DMS114 treated with DMSO at 0.1 percent for 48 hours (cell line): ENCODE results near the gene DYRK4.

Source experiments
- DNase-seq: peaks from one replicate; lab custom pipeline; 2025; ENCODE audit not compliant: unreplicated experiment; lab: John Stamatoyannopoulos, UW

Gene DYRK4

DNA sequence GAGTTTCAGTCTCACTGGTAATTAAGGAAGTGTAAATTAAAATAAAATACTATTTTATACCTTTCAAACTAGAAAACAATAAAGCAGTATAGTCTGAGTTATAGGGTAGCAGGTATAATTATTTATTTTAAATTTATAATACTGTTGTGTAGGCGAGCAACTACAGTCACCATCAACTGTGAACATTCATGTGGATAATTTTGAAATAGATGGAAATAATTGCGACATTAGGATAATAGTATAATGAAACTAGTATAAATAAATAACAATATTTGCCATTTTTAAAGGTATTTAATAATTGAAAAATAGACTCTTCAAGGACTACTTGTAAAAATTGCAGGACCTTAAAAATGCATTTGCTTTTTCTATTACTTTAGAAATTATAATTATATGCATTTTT is 3.8 kb upstream of the DYRK4 start:
- DNase-seq: no peak

DNA sequence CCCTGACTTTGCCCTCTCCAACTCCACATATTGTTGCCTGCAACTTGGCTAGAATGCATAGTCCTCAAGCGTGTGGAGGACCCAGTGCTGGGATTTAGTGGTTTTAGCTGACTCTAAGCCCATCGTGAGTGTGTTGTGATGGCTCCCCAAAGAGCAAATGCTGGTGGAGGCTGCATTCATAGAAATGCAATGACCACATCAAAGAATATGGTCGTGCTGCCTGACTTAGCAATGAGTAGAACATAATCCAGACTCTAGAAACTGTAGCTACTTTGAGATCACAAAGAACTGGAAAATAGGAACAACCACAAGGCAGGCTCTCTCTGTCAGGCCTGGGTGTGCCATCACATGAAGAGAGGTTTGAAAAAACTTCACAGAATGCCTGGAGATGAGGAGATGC is 1.3 kb downstream of the DYRK4 start:
- no peak for DNase-seq

DNA sequence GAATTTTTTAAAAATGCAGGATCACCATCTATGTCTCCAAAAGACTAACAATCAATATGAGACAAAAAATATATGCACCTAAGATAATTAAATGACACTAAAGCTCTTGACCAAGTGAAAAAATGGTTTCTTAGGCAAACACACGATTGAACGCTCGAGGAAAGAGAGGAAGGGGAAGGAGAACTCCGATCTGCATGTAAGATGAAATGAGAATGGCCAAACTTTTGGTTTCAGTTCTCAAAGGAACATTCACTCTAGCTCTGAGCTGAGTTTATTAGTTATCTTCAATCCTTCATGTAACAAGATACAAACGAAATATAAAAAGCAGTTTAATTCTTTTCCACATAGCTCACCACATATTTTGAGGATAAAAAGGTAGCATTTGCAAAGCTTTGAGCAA is 2.8 kb downstream of the DYRK4 start:
- no peak for DNase-seq

DNA sequence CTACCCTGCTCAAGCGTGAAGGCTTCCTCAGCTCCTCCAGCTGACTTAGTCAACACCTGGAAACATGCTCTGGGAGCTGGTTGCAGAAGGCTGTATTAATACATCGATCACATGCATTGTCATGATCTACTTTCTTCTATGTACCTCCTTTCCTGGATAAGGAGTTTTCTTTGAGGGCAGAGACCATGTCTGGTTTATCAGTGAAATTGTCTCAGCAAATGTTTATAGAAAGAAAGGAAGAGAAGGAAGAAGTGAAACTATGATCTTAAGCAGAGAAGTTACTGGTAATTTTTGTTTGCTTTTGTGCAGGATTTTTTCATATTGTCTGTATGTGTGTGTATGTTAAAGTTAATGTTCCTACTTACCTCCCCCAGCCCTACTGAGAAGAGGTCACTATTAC is 4.5 kb downstream of the DYRK4 start:
- no peak for DNase-seq

DNA sequence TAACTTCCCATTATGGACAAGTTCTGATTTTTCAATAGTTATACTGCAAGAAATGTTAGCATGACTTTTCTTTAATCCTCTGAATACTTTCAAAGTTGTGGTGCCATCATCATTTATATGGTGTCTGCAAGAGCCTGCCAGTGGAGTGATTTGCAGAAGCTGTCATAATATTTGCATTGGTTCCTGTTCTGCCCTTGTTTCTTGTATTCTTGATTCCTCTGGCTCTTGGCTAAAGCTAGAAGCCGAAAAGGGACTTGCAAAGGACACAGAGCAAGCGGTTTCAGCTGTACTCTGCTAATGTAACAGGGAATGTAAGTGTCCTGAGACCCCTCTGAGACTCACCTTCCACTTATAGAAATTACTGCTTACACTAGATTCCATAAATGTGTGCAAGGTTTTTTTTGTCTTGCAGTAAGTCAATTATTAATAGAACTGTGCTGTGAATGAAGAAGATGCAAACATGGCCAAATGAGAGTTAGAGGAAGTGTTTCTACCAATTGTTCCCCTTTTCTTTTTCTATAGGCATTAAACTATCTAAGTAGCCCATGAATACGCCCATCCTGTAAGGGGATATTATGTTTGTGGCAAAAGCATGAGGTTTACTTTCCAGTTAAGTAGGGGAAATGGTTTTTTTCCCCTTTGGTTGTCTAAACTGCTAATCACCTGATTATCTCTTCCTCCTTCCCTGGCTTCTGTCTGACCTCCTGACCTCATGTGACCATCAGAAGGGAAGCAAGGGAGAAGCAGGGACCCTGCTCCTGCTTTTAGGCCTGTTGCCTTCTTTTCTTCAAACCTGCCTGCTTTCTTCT is 5.3 kb downstream of the DYRK4 start:
- no peak for DNase-seq

DNA sequence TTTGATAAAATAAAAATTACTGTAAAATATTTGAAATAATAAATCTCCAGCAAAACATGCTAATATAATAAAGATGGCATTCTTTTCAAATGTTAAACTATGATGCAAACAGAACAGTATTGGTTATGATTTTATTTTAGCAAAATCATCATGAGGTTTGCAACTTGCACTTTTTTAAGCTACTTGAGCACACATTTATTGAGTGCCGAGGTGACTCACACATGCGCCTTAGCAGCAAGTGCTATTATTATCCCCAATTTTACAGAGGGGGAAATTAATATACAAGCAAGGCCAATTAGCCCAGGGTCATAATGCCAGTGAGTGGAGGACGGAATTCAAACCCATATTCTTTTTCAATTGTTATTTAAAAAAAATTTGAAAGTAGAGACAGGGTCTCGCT is 7.3 kb downstream of the DYRK4 start:
- no peak for DNase-seq

DNA sequence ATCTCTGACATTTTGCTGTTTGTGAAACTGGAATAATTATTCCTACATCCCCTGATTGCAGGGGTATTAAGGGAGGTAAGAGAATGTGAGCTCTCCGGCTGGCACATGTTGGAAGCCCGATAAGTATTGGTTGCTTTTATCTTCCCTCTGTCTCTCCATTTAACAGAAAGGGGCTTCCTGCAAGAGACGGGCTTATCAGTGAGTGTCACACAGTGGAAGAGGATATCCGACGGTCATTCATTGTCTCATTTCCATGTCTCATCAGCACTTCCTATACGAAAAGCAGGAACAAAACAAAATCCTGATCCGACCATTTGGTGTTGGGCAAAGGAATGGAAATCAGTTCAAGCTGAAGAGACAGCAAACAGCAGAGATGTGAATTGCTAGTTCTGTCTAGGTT is 10.7 kb downstream of the DYRK4 start:
- no peak for DNase-seq

DNA sequence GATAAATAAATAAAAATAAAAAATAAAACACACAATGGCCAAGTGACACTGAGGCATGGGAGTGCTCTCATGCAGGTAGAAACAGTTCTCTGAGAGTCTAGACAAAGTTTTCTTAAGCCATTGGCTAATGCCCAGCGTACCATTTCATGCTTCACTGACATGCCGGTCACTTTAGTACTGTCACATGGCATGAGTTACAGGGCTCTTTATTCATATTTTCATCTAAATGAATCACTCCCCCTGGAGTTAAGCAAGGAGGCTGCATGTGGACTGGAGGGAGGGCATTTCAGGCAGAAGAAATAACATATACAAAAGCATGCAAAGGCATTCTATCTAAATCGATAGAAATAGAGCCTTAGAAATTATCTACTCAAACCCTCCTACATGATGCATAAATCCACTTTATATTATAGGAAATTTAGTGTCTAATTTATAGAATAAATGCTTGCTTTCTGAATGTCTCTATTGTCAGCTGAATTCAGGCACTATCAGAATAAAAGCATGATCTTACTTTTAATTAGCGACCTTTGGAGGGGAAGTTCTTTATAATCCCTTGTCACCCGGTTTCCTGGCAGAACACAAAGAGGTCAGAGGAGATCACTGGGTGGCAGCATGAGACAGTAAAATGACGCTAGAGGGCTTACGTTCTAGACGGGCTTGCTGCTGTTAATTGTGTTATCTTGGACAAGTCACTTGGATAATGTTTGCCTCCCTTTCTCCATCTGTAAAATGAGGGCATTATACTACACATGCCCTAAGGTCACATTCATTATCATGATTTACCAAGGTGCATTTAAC is 17.5 kb downstream of the DYRK4 start:
- DNase-seq: no peak

DNA sequence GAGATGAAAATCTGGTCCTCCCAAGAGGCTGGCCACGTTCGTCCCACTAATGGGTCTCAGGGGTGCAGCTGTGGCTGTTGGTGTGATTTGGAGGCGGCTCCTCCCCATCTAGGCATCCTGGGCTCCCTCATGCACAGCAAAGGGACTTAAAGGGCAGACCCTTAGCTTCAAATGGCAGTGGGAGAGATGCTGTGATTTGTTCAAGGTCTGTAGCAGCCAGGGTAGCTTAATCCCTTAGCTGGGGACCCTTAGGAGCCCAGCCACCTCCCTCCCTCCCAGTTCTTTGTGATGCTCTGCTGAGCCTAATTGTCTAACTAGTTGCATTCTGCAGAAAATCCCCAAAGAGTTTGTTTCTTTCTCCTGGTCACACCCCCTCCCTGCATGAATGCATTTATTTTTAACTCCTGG is 18.3 kb downstream of the DYRK4 start:
- no peak for DNase-seq

GRCh38 chr12:4584281-4584680 is 22.3 kb downstream of the DYRK4 start:
- no peak for DNase-seq

GRCh38 chr12:4584896-4585295 is 22.9 kb downstream of the DYRK4 start:
- DNase-seq: no peak

DNA sequence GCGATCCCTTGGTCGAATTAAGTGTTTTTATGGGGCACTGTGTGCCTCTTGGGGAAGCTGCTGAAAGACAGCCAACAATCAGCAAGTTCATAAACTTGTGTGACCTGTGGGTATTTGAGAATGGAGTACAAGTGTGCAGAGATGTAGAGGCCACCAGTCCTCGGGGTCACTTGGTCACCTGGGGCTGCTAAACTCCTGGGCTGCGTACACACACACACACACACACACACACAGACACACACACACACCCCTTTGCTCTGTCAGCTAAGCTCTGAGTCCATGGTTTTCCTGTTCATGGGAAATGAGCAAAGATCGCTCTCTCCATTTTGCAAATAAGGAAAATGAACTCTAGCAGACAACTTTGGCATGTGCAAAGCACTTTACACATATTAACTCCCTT is 24.5 kb downstream of the DYRK4 start:
- no peak for DNase-seq

- no peak for DNase-seq
Observed at GRCh38 chr12:4587108-4587507, 25.1 kb downstream of the DYRK4 start.

GRCh38 chr12:4588916-4589315 is 26.9 kb downstream of the DYRK4 start:
- DNase-seq: no peak

GRCh38 chr12:4589941-4590340 is 27.9 kb downstream of the DYRK4 start:
- DNase-seq: no peak

GRCh38 chr12:4591180-4591687 is 29.2 kb downstream of the DYRK4 start:
- no peak for DNase-seq

GRCh38 chr12:4595881-4596280 is 33.9 kb downstream of the DYRK4 start:
- DNase-seq: no peak

DNA sequence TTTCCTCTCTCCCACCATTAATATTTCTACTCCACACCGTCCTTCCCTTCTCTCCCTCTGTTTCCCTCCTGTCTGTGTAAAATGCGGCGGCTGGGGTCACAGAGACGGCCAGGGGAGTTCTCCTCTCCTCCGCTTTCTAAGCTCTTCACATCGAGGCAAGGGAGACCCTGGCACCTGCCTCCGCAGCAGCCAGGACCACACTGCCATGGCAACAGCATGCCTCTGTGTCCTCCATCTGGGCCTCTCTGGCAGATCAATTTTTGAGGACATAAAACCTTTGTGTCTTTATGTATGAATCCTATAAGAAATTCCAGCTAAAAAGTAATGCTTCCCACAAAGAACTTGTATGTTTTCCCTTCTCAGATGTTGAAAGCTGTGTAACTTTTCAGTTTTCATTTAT is 41.4 kb downstream of the DYRK4 start:
- no peak for DNase-seq

DNA sequence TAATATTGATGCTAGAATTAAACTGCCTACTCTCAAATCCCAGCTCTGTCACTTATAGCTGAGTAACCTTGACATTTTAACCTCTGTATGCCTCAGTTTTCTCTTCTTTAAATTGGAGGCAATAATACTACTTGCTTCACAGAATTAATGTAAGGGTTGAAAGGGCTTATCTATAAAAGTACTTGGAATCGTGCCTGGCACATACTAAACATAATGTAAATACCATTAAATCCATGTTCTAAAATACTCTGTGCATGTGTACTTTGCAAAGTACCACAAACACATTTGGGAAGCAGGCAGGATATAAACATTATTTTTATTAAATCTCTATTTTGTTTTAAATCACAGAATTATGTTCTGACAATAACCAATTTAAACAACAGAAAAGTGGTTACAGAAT is 41.9 kb downstream of the DYRK4 start:
- DNase-seq: no peak

DNA sequence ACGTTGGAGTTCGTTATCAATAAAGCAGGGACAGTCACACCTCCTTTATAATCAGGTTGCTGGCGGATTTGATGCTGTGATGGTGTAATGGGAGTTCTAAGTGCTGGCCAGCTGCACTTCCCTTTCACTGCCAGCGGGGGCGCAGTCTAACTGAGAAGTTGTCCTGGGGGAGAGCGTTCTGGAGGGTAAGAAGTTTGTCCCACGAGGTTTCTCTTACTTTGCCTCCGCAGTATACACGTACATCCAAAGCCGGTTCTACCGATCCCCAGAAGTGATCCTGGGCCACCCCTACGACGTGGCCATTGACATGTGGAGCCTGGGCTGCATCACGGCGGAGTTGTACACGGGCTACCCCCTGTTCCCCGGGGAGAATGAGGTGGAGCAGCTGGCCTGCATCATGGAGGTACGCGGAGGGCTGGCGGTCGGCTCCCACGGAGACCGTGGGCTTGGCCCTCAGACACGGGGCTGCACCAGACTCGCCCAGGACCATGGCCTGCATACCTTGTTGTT is 42.7 kb downstream of the DYRK4 start:
- DNase-seq: peak; percentile 88

GRCh38 chr12:4607056-4607455 is 45.0 kb downstream of the DYRK4 start:
- DNase-seq: no peak

DNA sequence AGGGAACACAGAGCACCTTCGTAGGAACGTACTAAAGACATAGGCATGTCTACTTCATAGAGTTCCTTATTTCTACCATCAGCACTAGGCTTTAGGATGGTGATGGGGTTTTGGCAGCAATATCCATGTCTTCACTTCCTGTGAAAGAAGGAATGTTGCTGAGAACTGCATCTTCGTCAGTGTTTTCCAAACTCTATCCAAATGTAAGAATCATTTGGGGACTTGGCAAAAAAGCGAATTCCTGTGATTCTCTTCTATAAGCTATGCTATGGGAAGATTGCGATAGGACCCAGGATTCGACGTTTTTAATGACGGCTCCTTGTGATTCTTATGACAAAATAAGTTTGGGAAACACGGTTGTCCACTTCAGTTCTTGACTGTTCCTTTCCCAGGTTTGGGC is 47.1 kb downstream of the DYRK4 start:
- no peak for DNase-seq
